Measurements from ENCODE around the gene PPP1R3F.

The PPP1R3F gene

DNA sequence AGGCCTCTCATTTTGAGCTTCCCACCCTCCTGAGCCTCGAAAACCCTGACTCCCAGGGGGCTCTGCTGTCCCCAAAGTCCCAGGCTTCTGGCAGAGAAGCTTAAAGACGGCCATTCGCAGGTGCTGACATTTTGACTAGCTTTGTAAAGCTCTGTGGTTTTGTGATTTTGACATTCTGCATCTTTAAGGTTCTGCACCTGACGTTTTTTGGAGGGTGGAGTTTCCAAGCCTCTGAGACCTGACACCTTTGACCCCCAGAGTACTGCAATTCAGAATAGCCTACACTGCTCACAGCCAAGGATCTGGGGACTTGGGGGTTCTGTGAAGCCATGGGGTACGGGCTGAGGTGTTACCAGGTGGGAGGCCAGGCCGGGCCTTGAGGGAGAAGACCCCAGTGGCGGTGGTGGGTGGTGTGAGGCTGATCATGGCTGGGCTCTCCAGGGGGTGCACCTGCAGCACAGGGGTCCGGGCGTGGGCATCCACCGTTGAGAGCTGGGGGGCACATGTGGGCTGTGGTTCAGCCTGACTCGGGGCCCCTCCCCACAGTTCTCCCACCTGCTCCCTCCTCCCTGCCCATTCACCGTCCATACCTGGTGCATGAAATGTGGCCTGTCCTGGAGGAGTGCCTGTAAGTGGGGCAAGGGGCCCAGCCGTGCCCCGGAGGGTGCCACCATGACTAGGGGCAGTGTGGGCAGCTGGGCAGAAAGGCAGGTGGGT lies 12.4 kb upstream of the PPP1R3F start:
- no peak for DNase-seq (ENCODE audit: low spot score in 2 of 2)
- in situ Hi-C loops (cut with MboI; ENCODE audit: low sequenced_read_pairs), result no loop called here
- Histone ChIP-seq H3K4me1 (no peaks in the 10 kb centered on the region), H3K36me3 (replicated peaks) (no peaks in the 10 kb centered on the region), H3K27me3 (ENCODE audit: low read depth) (no peaks in the 10 kb centered on the region), H3K4me3 (no peak overlapping the region), H3K9me3 (no peaks in the 10 kb centered on the region)

DNA sequence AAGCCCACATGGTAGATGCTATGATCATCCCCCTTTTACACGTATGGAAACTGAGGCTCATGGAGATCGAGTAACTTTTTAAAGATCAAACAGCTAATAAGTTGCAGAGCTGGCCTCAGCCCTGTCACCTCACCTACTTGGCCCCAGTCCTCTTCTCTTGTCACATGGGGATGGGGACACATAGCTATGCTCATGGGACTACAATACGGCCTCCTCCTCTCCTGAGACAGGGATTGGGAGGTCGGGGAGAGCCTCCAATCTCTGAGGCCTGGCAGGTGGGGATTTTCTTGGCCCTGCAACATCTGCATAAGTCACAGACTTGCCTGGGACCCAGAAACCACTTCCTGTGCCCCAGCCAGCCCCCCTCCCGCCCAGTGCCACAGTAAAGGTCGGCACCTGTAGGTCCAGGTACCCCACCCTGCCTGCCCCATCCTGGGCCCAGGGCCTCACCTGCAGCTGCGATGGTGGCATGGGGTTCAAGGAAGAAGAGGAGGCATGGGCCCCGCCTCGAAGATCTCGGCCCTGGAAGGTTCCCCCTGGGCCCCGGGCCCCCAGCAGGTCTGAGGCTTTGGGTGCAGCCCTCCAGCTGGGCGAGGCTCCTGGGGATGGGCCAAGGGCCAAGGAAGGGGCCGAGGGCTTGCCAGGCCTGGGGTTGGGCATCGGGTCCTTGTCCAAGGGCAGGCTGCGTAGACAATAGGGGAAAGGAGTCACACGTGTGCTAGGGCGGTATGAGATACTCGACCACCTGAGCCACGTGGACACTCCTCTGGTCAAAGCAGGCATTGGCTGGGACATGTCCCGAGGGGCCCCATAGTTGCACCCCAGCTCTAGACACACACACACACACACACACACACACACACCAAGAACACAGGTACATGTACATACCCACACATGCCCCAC lies 11.5 kb upstream of the PPP1R3F start:
- Histone ChIP-seq H3K27me3 (ENCODE audit: low read depth) (no peaks in the 10 kb centered on the region), H3K4me1 (no peaks in the 10 kb centered on the region), H3K4me3 (no peak overlapping the region), H3K36me3 (replicated peaks) (no peaks in the 10 kb centered on the region), H3K9me3 (no peaks in the 10 kb centered on the region)
- DNase-seq (ENCODE audit: low spot score in 2 of 2), result no peak
- in situ Hi-C loops (cut with MboI; ENCODE audit: low sequenced_read_pairs), result no loop called here

DNA sequence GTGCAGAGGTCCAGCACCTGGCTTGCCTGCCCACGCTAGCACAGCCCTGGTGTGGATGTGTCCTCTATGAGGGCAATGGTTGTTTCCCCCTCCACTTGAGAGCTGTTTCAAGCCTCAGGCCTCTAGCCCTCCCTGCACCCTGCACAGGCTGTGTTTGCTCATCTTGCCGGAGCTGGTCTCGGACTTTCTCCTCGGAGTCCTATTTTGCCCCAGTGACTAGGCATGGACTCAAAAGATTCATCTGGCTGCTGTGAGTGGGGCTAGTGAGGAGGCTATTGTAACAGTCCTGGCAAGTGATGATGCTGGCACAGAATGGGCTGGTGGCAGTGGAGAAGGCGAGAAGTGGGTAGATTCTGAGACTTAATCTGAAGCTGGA lies 10.9 kb upstream of the PPP1R3F start:
- H3K4me1 ChIP-seq, result no peaks in the 10 kb centered on the region
- H3K36me3 ChIP-seq (replicated peaks), result no peaks in the 10 kb centered on the region
- no peak for DNase-seq (ENCODE audit: low spot score in 2 of 2)
- H3K9me3 ChIP-seq, result no peaks in the 10 kb centered on the region
- in situ Hi-C loops (cut with MboI; ENCODE audit: low sequenced_read_pairs), result no loop called here
- no peaks in the 10 kb centered on the region for H3K27me3 ChIP-seq (ENCODE audit: low read depth)
- no peak overlapping the region for H3K4me3 ChIP-seq

DNA sequence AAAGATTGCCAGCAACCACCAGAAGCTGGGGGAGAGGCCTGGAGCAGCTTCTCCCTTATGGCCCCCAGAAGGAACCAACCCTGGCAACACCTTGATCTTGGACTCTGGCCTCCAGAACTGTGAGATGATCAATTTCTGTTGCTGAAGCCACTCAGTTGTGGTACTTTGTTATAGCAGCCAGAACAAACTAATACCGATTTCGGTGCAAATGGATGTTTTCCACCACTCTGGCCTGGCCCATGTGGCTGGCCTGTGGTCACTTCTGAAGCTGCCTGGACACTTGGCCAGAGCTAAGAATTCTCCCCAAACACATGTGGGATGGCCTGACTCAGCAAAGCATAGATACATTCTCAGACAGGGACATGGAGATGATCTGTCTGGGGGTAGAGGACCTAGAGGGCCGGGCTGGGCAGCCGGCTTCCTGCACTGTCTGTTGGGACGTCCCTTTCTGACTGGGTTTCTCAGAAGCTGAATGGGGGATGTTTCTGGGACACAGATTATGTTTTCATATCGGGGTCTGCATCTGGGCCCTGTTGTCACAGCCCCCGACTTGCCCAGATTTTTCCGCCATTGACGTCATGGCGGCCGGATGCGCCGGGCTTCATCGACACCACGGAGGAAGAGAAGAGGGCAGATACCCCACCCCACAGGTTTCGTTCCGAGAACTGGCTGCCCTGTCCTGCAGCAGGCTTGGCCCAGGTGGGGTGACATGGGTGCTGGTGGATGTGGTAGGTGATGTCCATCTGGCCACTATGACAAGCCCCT lies 9.2 kb upstream of the PPP1R3F start:
- H3K27me3 ChIP-seq (ENCODE audit: low read depth), result no peaks in the 10 kb centered on the region
- in situ Hi-C loops (cut with MboI; ENCODE audit: low sequenced_read_pairs), result no loop called here

DNA sequence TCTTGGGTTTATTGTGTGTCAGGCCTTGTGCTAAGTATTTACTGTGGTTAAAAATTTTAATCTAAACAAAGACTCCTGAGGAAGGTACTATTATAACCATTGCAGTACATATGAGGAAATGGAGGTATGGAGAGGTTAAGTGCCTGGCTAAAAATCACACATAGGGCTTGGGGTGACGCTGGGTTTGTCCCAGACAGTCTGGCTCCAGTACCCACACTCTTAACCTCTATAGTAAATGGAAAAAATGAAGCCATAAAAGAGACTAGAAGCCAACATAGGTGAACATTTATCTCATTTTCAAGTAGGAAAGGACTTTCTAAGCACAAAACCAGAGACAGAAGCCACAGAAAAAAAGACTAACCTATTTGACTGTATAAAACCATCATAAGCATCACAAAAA lies 7.0 kb upstream of the PPP1R3F start:
- in situ Hi-C loops (cut with MboI; ENCODE audit: low sequenced_read_pairs), result no loop called here
- Histone ChIP-seq H3K9me3 (no peaks in the 10 kb centered on the region), H3K4me1 (no peaks in the 10 kb centered on the region), H3K36me3 (replicated peaks) (no peaks in the 10 kb centered on the region), H3K27me3 (ENCODE audit: low read depth) (no peaks in the 10 kb centered on the region), H3K4me3 (no peak overlapping the region)
- no peak for DNase-seq (ENCODE audit: low spot score in 2 of 2)

More for the DNA sequence above, 9.2 kb upstream of the PPP1R3F start:
- H3K9me3 ChIP-seq, result no peaks in the 10 kb centered on the region
- no peaks in the 10 kb centered on the region for H3K4me1 ChIP-seq
- no peak for DNase-seq (ENCODE audit: low spot score in 2 of 2)
- H3K36me3 ChIP-seq (replicated peaks), result no peaks in the 10 kb centered on the region
- no peak overlapping the region for H3K4me3 ChIP-seq

DNA sequence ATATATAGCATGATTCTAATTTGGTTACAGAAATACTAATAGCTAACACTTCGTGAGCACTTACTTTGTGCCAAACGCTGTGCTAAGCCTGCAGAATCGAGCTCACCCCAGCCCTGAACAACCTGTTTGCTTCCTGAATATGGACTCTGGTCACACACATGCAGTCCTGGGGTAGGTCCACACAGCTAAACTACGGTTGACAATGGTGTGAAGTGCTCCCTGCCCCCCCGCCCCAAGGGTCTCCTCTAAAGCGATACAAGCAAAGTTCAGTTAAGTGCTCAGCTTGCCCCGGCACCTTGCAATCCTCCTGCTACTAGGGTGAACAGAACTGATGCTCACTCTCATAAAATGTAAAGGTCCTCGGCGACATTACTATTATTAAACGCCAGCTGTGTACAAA lies 6.0 kb upstream of the PPP1R3F start:
- no peak overlapping the region for H3K4me3 ChIP-seq
- no peaks in the 10 kb centered on the region for H3K9me3 ChIP-seq
- no peaks in the 10 kb centered on the region; the same call in 1 of the 2 replicates for H3K4me1 ChIP-seq
- in situ Hi-C loops (cut with MboI; ENCODE audit: low sequenced_read_pairs), result no loop called here
- H3K36me3 ChIP-seq (replicated peaks), result no peaks in the 10 kb centered on the region
- DNase-seq (ENCODE audit: low spot score in 2 of 2), result no peak
- H3K27me3 ChIP-seq (ENCODE audit: low read depth), result no peaks in the 10 kb centered on the region

DNA sequence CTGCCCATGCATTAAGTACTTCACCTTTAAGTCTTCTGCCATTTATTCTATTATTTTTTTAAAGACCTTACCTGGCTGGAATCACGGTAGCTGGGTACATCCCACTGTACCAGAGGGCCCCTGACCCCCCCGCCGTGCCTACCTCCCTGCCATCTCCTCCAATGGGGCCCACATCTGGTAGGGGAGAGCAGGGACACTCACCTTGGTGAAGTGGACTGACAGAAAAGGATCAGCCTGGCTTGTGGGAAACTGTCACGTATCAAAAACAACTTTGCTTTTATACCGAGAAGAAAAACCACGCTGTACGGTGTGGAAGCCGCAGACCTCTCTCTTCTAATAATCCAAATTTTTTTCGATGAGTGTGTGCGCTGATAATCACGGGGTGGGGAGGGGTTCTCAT lies 5.1 kb upstream of the PPP1R3F start, which contains the start of gene FOXP3:
Gene FOXP3, minus strand, starts transcription at position 251 of the 400 bp plus-strand sequence. CDS start 6,205 bp downstream, outside the sequence.
- no peak for DNase-seq (ENCODE audit: low spot score in 2 of 2)
- Histone ChIP-seq H3K4me1 (no peaks in the 10 kb centered on the region; the same call in 1 of the 2 replicates), H3K4me3 (no peak within 1 kb of the TSS), H3K9me3 (no peaks in the 10 kb centered on the region), H3K27me3 (ENCODE audit: low read depth) (no peaks in the 10 kb centered on the region), H3K36me3 (replicated peaks) (no peaks in the 10 kb centered on the region)
- in situ Hi-C loops (cut with MboI; ENCODE audit: low sequenced_read_pairs), result no loop called here

DNA sequence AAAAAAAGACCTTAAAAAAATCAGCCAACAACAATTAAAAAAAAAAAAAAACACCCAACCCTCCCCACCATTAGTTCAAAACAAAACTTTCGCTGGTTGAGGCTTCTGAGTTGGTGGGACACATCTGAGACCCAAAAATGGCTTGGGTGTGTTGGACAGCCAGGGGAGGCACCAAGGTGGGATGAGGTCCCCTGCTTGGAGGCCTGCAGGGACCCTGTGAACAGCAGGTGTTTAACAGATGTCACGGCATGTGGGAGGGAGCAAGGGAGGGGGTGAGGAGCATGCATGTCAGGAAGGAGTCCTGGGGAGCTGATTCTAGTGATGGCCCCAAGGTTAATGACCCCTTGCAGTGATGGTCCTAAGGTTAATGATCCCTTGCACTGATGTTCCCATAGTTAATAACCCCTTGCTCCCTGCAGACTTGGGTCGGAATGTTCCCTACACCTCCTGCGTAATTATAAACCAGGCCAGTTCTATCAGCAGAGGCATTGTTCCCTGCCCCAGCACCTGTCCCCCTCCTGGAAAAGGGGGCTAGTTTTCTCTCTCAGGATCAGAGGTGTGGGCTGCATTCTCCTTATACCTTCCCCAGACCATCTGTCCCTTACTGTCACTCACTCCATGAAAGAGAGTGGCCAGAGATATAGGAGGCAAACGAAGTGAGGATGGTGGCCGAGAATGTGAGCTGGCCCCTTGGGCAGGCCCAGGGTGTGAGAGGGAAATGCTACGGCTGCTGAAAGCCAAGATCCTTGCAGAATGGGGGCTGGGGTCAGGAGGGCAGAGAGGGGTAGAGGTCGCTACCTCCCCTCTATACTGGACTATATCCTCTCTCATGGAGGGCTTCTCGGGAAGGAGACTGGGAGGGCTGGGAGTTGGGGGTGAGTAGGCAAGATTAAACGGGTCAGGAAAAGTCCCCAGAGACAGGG lies 2.8 kb upstream of the PPP1R3F start:
- Histone ChIP-seq H3K9me3 (no peaks in the 10 kb centered on the region), H3K4me3 (no peak overlapping the region), H3K36me3 (replicated peaks) (peaks cover 11% of the 10 kb centered on the region), H3K27me3 (ENCODE audit: low read depth) (no peaks in the 10 kb centered on the region), H3K4me1 (peaks cover 17% of the 10 kb centered on the region)
- DNase-seq (ENCODE audit: low spot score in 2 of 2), result no peak
- in situ Hi-C loops (cut with MboI; ENCODE audit: low sequenced_read_pairs), result no loop called here

DNA sequence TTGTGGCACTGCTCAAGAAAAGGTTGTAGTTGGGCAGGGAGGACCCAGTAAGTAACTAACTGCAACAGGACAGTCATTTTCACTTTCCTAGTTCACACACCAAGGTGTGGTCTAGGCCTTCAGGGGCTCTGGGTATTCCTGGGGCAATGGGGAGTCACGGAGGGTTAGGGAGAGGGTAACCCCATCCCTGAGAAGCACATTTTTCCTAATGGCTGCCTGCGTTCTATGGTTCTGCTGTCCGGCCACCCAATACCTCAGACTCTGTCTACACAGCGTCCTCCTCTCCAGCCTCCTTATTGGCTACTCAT lies 937 bp upstream of the PPP1R3F start:
- H3K27me3 ChIP-seq (ENCODE audit: low read depth), result no peaks in the 10 kb centered on the region
- in situ Hi-C loops (cut with MboI; ENCODE audit: low sequenced_read_pairs), result no loop called here

DNA sequence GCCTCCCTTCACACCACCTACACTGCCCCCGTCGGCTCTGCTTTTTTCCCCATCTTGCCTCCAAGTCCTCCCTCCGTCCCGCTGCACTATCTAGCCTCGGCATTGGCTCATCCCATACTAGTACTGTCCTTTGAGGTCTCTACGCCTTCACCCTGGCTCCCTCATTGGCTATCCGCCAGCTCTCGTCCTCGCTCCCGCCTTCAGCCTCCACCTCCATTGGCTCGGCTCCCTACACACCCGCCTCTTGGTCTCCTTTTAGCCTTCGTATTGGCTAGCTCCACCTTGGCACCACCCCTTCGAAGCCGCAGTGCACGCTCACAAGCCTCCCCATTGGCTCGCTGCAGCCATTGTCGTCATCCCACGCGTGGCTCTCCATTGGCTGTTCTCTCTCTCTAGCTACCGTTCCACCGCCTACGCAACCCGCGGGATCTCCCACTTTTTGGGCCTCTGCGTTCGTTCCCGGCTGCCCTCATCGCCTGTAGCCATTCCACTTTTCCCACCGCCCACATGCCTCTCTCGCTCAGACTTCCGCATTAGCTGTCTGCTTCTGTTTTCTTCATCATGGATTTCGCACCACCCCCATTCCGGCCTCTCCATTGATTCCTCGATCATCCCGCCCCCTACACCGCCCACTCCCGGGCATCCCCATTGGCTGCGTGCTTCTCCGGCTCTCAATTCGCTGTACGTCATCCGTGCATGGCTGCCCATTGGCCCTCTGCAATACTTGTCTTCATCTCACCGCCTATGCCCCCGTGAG lies 405 bp upstream of the PPP1R3F start:
- peak; percentile 99 to 100 for DNase-seq (ENCODE audit: low spot score in 2 of 2)
- in situ Hi-C loops (cut with MboI; ENCODE audit: low sequenced_read_pairs), result no loop called here
- Histone ChIP-seq H3K36me3 (replicated peaks) (peaks cover 19% of the 10 kb centered on the region), H3K4me3 (peak overlapping the region; percentile 76), H3K9me3 (no peaks in the 10 kb centered on the region), H3K27me3 (ENCODE audit: low read depth) (no peaks in the 10 kb centered on the region), H3K4me1 (peaks cover 26% of the 10 kb centered on the region)

More for the DNA sequence above, 937 bp upstream of the PPP1R3F start:
- Histone ChIP-seq H3K36me3 (replicated peaks) (peaks cover 16% of the 10 kb centered on the region), H3K9me3 (no peaks in the 10 kb centered on the region), H3K4me3 (peak overlapping the region; percentile 76), H3K4me1 (peaks cover 26% of the 10 kb centered on the region)
- no peak for DNase-seq (ENCODE audit: low spot score in 2 of 2)

DNA sequence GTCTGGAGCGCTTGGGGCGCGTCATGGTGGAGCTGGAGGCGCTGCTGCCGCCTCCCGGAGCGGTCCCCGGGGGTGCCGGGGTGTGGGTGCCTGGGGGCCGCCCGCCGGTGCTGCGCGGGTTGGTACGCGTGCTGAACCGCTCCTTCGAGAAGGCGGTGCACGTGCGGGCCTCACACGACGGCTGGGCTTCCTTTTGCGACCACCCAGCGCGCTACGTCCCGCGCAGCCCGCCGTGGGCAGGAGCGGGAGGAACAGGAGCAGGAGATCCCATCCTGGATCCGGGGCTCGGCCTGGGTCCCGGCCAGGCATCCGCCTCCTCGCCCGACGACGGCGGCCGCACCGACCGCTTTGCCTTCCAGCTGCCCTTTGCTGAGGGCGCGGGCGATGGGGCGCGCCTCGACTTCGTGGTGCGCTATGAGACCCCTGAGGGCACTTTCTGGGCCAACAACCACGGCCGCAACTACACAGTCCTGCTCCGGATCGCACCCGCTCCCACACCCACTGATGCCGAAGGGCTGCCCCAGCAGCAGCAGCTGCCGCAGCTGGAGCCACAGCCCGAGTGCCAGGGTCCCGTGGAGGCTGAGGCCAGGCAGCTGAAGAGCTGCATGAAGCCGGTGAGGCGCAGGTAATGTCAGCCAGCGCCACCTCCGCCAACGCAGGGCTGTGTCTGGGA lies 792 bp downstream of the PPP1R3F start:
- peaks cover 19% of the 10 kb centered on the region for H3K36me3 ChIP-seq (replicated peaks)
- H3K9me3 ChIP-seq, result no peaks in the 10 kb centered on the region
- no peak for DNase-seq (ENCODE audit: low spot score in 2 of 2)
- H3K4me3 ChIP-seq, result peak overlapping the region; percentile 76
- in situ Hi-C loops (cut with MboI; ENCODE audit: low sequenced_read_pairs), result no loop called here
- peaks cover 26% of the 10 kb centered on the region for H3K4me1 ChIP-seq
- H3K27me3 ChIP-seq (ENCODE audit: low read depth), result no peaks in the 10 kb centered on the region

DNA sequence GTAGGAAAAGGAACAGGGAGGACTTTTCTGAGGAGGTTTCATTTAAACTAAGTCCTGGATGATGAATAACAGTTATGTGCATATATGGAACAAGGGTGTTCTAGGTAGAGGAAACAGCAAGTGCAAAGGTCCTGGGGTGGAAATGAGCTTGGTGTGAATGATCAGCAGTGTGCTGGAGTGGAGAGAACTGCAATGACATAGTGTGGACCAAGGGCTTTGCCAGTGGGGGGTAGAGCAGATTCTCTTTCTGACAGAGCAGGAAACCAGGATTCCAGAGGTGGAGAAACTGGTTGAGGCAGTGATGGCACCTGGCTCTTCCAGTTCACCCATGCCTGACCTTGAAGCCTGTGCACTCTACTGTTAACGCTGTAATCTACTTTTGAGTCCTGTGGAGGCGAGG lies 1.7 kb downstream of the PPP1R3F start:
- Histone ChIP-seq H3K4me1 (peaks cover 26% of the 10 kb centered on the region), H3K27me3 (ENCODE audit: low read depth) (no peaks in the 10 kb centered on the region), H3K9me3 (no peaks in the 10 kb centered on the region), H3K36me3 (replicated peaks) (peaks cover 19% of the 10 kb centered on the region), H3K4me3 (peak overlapping the region; percentile 76)
- DNase-seq (ENCODE audit: low spot score in 2 of 2), result no peak
- in situ Hi-C loops (cut with MboI; ENCODE audit: low sequenced_read_pairs), result no loop called here
